Stimulated activated CD4-positive, alpha-beta T cell treated with anti-CD3 and anti-CD28 coated beads, Interleukin-1b, Interleukin-23, amount 100 ng/mL, for 1 hour (primary cell): ENCODE measurements around the gene DCST2.

ENCODE experiments used
- DNase-seq, 2 donors: peaks; one replicate each; pipeline ENCODE4 v3.0.0-alpha.2; 2020; ENCODE audit warnings: low read depth in 2 of 2

DCST2 gene

DNA sequence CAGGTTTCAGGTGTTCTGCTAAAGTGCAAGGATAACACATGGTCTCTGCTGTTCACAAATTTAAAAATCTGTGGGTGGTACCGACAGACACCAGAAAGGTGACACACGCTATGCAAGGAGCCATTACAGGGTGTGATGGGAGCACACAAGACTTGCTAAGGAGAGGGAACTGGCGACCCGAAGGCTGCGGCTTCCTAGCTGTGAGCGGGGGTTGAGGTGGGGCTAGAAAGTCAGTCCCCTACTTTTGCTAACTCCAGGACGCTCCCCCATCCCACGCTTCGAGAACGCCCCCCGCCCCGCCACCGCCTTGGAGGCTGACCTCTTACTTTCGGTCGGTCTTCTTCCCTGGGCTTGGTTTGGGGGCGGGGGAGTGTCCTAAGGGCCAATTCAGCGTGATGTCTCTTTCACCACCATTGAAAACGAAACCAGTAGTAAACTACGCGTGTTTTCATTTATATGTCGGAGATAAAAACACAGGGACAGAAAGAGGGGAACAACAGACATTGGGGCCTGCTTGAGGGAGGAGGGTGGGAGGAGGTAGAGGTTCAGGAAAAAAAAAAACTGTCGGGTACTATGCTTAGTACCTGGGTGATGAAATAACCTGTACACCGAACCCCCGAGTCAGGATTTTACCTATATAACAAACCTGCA is 58.0 kb downstream of the DCST2 start:
- peak in 1 of 2 donors; percentile 34 for DNase-seq

DNA sequence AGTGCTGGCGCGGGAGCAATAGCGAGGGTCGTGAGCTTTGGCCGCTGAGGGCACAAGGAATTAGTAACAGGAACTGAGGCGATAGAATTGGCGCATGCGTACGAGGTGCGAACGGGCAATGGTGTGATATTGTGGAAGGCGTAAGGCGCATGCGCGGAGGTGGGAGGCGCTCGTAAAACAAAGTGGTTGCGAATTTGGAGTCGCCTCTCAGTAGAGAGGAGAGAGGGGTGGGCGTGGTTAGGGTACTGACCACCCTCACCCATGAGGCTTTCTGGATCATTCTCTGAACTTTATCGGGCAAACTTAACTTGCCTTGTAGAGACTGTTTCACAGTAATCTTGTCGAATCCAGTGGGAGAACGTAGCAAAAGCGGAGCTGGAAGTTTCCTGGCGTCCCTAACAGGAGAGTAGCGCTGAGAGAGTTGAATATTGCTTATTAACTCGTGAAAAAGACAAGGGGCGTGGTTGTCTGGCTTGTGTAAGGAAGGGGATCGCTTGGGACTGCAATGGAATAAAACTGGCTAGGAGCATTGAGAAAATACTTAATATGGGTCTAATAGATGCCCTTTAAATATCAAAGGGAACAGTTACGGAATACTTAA is 58.7 kb downstream of the DCST2 start:
- peak; percentile 84 to 91 for DNase-seq

DNA sequence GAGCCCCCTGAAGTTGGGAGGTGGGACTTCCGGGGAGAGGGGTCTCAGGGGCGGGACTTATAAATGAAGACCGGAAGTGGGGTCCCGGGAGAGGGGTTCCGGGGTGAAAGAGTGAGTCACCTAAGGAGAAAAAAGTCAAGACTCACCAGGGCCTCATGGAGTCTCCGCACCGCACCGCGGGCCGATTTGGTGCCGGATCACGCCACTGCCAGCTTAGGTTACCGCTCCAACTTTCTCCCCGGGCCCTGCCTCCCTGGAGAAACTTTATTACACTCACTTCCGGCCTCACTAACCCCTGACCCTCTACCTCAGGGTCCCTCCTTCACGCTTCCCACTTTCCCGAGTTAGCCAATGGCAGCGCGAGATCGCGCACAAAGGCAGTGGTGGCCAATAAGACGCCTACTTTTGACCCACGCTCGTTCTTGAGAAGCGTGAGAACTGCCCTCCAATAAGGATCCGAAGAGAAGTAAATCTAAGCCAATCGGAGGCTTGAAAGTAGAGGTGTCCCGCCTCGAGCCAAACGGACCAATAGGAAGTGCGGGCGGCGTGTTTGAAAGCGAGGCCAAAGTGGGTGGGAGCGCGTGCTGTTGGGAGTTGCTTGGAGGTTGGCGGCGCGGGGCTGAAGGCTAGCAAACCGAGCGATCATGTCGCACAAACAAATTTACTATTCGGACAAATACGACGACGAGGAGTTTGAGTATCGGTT is 59.3 kb downstream of the DCST2 start, which contains the start of gene CKS1B:
CKS1B (plus strand) TSS at position 580 of the 706 bp plus-strand sequence; CDS start at position 645, 65 bp downstream.
- DNase-seq = peak; percentile 80 to 87

DNA sequence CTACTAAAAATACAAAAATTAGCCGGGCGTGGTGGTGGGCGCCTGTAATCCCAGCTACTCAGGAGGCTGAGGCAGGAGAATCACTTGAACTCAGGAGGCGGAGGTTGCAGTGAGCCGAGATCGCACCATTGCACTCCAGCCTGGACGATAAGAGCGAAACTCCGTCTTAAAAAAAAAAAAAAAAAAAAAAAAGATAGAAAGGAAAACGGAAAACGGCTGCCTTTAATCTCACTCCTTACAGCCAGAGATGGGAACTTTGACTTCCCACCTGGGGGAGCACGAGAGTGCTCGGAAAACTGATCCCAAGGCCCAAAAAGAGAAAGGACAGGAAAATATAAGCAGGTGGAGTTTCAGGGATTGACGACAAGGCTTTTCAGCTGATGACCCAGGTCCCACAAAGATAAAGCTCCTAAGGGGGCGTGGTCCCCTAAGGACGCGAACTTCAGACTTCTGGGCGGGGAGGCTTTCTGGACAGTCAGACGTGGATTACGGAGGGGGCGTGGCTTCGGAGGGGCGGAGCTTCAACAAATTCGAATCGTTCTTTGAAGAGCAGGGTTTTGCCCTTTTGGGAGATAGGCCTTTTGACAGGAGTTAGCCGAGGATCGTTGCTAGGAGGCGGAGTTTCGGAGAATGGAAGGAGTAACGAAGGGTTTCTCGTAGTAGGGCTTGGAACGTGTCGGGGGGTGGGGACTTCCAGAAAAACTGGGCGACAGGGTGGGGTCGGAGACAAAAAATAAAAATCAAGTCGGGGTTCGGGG is 60.1 kb downstream of the DCST2 start:
- peak; percentile 81 to 92 for DNase-seq

DNA sequence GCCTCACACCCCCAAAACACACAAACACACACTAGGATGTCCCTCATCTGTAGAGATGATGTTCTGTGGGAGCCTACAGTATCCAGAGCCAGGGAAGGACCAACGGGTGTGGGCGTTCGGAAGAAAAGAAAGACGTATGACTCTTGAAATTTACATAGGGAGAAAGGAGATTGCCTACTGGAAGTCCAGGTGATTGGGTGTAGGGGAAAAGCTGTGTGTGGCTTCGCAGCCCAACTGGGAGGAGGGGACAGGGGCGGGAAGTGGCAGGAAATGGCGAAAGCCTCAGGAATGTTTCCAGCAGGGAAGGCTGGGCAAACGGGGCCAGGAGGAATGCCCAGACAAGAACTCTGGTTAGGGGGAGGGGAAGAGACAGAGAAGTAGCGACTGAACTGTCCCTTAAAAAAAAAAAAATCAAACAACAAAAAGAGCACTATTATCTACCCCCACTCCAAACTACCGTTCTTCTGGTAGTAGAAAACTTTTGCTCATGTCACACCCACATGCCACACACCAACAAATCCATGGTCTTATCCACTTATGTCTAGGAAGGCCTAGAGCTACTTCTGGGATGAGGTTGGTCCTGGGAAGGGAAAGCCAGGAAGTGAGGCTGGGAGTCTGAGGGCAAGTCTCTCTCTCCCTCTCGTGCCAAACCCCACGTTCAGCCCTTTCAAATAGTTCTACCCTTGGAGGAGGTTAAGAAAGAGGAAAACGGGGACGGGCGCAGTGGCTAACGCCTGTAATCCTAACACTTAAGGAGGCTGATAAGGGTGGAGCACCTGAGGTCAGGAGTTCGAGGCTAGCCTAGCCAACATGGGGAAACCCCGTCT is 60.9 kb downstream of the DCST2 start:
- no peak for DNase-seq

DNA sequence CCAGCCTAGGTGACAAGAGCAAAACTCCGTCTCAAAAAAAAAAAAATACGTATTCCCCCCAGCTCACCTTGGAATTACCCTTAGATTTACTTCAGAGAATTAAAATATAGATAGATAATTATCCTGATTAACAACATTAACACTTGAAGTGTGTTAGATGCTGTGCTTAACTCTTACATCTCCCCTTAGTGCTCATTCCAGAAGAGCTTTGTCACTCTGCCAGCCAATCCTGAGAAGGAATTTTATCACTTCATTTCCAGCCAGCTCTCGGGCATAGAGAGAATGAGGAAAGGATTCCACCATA is 61.4 kb downstream of the DCST2 start:
- no peak for DNase-seq

DNA sequence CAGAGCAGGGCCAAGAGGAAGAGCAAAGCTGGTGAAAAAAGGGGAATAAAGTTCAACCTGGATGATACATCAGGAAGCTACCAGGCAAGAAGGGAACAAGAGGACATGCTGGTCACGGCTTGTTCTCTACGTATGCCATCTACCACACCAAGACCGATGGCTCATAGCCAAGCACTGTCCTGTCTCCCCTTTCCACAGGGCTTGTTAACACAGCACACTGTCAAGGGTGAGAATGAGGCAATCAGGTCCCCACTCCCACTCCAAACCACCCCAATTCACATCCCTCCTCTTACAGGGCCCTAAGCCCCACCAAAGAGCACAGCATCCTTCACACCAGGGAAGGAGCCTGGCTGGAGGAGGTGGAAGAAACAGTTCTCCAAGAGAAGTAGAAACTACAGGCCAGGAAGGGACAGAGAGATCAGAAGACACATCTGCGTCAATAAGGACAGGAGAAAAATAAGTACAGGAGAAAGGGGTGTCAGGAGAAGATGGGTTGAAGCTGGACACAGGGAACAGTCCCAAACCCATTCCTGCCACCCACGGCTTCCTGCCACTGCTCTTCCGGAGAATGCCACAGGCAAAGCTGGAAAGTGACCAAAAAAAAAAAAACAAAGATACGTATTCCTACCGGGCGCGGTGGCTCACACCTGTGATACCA is 62.1 kb downstream of the DCST2 start:
- DNase-seq = no peak

DNA sequence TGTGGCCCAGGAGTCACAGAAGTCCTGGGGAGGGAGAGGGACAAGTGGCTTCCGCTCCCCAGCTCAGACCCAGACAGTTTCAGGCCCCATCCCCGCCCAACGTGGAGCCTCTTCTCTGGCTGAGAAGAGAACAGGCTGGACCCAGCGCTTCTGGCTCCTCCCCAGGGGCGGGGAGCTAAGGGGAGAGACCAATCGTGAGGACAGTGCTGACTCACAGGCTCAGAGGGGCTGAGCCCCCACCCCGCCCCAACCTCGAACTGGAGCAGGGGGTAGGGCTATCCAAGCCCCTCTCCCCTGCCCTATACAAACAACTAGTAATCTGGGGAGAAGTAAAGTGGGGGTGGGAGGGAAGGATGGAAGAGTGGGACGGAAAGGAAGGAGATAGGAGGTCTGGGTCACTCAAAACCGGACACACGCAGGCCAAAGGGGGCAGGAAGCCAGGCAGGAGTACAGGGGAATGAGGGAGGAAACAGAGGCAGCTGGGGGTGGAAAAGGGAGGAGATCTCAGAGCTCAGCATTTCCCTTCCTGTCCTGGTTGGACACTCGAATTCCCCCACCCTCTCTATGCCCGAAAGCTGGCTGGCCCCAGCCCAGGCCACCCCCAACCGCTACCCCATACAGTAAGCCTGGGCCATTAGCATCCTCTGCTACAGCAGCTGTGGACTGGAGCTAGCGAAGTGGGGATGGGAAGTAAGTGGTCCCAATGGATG is 62.8 kb downstream of the DCST2 start, which contains the start of gene SHC1:
SHC1 (minus strand) TSS at position 117 of the 710 bp plus-strand sequence. CDS start 221 bp downstream, outside the sequence.
- no peak for DNase-seq

DNA sequence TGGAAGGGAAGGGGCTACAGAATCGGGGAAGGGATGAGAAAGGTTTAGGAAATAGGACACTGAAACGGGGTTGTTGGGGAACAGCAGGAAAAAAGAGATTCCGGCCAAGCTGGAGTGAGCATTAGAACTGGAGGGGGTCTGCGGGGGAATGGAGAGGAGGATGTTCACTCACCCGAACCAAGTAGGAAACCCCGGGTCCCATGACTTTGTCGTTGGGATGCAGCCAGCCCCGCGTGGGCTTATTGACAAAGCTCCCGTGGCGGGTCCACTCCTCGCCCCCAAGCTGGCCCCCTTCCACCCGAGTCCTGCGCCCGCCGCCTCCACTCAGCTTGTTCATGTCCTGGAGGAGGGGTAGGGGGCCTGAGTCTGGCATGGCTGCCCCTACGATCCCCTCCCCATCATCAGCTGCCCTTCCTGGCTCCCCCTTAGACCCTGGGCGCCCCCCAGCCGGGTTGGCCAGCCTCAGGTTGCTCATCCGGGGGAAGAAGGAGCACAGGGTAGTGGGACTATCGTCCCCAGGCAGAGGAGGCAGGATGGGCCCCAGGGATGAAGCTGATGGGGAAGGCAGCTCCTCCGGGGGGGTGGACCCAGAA is 63.6 kb downstream of the DCST2 start:
- no peak for DNase-seq

DNA sequence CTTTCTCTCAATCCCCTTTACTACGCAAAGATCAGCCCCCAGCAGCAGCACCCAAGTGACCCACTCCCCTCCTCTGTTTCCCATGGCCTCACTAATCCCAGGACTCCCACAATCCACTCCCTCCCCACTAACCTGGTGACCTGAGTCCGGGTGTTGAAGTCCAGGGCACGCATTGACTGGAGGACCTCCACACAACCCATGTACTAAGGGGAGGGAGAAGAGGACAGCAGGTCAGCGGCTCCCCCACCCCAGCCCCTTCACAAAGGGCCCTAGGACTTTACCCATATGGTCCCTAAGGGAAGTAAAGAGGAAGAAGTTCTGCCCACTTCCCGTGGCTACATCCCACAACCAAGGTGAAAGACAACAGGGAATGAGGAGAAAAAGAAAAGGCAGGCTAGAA is 64.3 kb downstream of the DCST2 start:
- DNase-seq = no peak

DNA sequence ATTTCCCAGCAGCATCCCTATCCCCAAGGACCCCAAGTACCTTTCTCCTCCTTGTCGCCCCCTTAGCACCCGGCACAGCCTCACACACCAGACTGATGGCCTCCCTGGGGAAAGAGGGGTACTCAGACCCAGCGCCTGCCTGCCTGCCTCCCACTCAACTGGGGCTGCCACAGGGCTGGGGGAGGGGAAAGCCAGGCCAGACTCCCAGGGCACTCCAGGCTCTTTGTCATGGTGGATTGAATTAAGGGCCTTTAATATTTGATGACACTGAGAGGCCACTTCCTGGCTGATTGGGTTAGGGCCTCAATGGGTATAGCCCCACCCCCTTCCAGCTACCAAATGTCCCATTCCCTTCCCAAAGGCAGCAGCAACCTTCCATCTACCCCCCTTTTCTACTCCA is 64.8 kb downstream of the DCST2 start:
- no peak for DNase-seq
